Loucy (cell line): ENCODE measurements around the gene ACRBP.

Source experiments
- EZH2phosphoT487 ChIP-seq: fragments of 200-600 bp; IDR thresholded peaks from 2 replicates; pipeline ENCODE4 v1.6.1; 2018; ENCODE audit warnings: antibody characterized with exemption, mild to moderate bottlenecking, moderate library complexity, borderline replicate concordance
- TF ChIP-seq, protein P1 (sequence below): fragments of 200-600 bp; sonication (generic); conservative IDR thresholded peaks from 2 replicates; pipeline ENCODE4 v1.5.1; 2014; ENCODE audit warnings: mild to moderate bottlenecking, antibody characterized with exemption, low read length

DNA sequence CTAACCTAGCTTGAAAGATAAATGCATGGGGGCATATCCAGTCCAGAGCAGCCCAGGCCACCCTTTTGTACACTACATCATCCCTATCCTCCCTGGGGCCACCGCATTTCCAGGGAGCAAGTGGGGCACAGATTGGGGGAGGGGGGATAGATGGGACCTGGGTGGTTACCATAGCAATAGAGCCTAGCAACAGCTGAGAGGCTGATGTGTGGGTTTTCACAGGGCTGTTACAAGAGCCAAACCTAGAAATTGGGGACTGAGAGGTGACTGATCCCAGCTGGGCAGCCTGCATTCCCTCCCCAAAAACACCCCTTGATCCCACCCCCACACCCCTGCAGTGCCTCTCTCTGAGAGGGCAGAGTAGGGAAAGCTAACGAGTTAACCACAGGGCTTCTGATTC, 45.7 kb upstream of the ACRBP start:
- no peak for TF ChIP-seq EZH2phosphoT487
- TF ChIP-seq, protein P1, sequence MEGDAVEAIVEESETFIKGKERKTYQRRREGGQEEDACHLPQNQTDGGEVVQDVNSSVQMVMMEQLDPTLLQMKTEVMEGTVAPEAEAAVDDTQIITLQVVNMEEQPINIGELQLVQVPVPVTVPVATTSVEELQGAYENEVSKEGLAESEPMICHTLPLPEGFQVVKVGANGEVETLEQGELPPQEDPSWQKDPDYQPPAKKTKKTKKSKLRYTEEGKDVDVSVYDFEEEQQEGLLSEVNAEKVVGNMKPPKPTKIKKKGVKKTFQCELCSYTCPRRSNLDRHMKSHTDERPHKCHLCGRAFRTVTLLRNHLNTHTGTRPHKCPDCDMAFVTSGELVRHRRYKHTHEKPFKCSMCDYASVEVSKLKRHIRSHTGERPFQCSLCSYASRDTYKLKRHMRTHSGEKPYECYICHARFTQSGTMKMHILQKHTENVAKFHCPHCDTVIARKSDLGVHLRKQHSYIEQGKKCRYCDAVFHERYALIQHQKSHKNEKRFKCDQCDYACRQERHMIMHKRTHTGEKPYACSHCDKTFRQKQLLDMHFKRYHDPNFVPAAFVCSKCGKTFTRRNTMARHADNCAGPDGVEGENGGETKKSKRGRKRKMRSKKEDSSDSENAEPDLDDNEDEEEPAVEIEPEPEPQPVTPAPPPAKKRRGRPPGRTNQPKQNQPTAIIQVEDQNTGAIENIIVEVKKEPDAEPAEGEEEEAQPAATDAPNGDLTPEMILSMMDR = no peak
